GM12874 (cell line): ENCODE measurements around the gene SLC6A17.

Experiments
- CTCF ChIP-seq: IDR thresholded peaks from 2 replicates; pipeline ENCODE4 v1.5.1; 2011; ENCODE audit warnings: low read depth, mild to moderate bottlenecking, control low read depth, low read length, moderate library complexity; ENCODE audit not compliant: insufficient read depth

Gene SLC6A17

GRCh38 chr1:110225212-110225611 lies 74.9 kb downstream of the SLC6A17 start:
- TF ChIP-seq CTCF, result no peak

- no peak for TF ChIP-seq CTCF
Measured at GRCh38 chr1:110225756-110226404, 75.6 kb downstream of the SLC6A17 start.

GRCh38 chr1:110227774-110228173 lies 77.5 kb downstream of the SLC6A17 start:
- TF ChIP-seq CTCF, result no peak

- no peak for TF ChIP-seq CTCF
Measured at GRCh38 chr1:110228381-110228780, 78.1 kb downstream of the SLC6A17 start.

- TF ChIP-seq CTCF, result no peak
Measured at GRCh38 chr1:110228869-110229268, 78.6 kb downstream of the SLC6A17 start.

GRCh38 chr1:110229348-110230001 lies 79.2 kb downstream of the SLC6A17 start:
- no peak for TF ChIP-seq CTCF

GRCh38 chr1:110230381-110231199 lies 80.3 kb downstream of the SLC6A17 start:
- no peak for TF ChIP-seq CTCF
